Stimulated activated CD4-positive, alpha-beta T cell treated with anti-CD3 and anti-CD28 coated beads, TNF-alpha, amount 100 ng/mL, for 48 hours (primary cell): ENCODE results near the gene BOLL.
"Not testable (repeated sequence)": the region's sequence is repeated elsewhere in the genome, so short reads cannot be mapped to it uniquely, and the experiment has no call there.

ENCODE experiments used
- DNase-seq, 3 donors: peaks; one replicate each; pipeline ENCODE4 v3.0.0-alpha.2; 2020; ENCODE audit warnings: low read depth in 3 of 3

Gene BOLL

DNA sequence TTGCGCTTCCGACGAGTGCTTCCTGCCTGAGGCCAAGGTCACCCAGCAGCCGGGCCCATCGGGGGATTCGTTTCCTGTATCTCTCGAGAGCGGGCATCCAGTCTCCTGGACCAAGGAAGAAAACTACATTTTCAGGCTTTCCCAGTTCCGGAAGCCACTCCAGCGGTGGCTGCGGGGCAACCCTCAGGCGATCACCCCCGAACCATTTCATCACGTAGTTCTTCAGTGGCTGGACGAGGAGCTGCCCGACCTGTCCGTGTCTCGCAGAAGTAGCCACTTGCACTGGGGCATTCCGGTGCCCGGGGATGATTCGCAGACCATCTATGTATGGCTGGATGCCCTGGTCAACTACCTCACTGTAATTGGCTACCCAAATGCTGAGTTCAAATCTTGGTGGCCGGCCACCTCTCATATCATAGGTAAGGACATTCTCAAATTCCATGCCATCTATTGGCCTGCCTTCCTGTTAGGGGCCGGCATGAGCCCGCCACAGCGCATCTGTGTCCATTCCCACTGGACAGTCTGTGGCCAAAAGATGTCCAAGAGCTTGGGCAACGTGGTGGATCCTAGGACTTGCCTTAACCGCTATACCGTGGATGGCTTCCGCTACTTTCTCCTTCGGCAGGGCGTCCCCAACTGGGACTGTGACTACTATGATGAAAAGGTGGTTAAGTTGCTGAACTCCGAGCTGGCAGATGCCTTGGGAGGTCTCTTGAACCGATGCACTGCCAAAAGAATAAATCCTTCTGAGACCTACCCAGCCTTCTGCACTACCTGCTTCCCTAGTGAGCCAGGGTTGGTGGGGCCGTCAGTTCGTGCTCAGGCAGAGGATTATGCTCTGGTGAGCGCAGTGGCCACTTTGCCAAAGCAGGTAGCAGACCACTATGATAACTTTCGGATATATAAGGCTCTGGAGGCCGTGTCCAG is 78.9 kb downstream of the BOLL start:
- no peak for DNase-seq

DNA sequence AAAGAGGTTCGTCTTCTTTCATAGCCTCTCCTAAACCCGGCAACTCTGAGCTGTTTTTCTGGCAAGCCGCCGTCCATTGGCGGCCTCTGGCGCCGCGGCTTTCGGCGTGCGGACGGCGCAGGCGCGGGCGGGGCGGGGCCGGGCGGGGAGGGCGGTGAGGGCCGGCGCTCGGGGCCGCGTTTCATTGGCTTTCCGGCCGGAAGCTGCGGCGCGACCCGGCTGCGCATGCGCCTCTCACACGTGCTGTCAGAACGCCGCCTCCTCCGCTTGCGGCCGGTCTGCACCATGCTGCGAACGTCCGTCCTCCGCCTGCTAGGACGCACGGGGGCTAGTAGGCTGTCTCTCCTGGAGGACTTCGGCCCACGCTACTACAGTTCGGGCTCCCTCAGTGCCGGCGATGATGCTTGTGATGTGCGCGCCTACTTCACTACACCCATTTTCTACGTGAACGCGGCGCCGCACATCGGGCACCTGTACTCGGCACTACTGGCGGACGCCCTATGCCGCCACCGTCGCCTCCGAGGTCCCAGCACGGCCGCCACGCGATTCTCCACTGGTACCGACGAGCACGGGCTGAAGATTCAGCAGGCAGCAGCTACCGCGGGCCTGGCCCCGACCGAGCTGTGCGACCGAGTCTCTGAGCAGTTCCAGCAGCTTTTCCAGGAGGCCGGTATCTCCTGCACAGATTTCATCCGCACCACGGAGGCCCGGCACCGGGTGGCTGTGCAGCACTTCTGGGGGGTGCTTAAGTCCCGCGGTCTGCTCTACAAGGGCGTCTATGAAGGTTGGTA is 79.8 kb downstream of the BOLL start, which contains the start of gene MARS2:
TSS of gene MARS2 (plus strand) at position 249 of the 791 bp plus-strand sequence. CDS start at position 286, 37 bp downstream.
- peak; percentile 86 to 89 (median 88) for DNase-seq

DNA sequence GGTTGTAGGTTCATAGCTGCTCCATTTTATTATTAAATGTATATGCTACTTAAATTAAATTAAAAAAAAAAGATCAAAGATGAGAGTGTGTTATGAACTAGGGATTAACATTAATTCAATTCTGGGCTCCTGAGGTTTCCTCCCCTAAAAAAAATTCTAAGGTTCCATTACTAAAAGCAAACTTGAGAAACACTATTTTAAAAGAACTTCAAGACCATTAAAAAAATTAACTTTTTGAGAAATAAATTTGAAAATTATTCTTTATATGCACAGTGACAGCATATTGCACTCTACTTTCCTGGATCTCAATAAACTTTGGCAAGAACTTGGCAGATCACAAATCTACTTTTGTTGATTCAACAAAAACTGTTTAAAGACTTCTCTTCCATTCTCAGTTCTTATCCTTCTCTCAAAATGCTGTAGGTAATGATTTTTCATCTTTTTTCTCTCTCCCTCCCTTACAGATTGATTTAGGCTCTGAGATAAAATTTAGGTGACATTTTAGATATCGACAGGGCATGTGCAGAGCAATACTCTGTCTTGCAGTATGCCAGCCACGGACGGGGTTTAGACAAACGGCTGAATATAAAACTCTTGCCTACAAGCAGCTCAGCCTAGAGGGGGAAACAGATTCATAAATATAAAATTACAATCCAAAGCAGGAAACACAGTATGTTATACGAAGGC is 80.5 kb downstream of the BOLL start:
- DNase-seq, result no peak

DNA sequence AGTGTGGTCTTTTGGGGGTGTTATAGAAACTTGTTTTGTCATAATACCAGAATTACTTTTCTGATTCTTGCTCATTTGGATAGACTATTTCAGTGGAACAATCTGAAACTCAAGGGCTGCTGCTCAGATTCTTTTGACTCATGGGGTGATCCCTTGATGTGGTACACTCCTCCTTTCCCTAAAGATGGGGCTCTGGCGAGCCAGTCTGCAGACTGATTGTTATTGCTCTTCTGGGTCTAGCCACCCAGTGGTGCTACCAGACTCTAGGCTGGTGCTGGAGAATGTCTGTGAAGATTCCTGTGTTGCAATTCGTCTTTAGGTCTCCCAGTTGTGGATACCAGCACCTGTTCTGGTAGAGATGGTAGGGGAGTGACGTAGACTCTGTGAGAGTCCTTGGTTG is 84.2 kb downstream of the BOLL start:
- DNase-seq, result no peak

DNA sequence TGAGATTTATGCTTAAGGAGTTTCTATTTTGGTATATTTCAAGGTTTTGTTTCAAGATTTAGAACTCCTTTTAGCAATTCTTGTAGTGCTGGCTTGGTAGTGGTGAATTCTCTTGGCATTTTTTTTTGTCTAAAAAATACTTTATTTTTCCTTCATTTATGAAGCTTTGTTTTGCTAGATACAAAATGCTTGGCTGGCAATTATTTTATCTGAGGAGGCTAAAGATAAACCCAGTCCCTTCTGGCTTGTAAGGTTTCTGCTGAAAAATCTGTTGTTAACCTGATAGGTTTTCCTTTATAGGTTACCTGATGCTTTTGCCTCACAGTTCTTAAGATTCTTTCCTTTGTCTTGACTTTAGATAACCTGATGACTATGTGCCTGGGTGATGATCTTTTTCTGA is 85.4 kb downstream of the BOLL start:
- not testable (repeated sequence) for DNase-seq

DNA sequence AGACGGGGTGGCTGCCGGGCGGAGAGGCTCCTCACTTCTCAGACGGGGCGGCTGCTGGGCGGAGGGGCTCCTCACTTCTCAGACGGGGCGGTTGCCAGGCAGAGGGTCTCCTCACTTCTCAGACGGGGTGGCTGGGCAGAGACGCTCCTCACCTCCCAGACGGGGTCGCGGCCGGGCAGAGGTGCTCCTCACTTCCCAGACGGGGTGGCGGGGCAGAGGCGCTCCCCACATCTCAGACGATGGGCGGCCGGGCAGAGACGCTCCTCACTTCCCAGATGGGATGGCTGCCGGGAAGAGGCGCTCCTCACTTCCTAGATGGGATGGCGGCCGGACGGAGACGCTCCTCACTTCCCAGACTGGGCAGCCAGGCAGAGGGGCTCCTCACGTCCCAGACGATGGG is 88.5 kb downstream of the BOLL start:
- DNase-seq, result not testable (repeated sequence)

DNA sequence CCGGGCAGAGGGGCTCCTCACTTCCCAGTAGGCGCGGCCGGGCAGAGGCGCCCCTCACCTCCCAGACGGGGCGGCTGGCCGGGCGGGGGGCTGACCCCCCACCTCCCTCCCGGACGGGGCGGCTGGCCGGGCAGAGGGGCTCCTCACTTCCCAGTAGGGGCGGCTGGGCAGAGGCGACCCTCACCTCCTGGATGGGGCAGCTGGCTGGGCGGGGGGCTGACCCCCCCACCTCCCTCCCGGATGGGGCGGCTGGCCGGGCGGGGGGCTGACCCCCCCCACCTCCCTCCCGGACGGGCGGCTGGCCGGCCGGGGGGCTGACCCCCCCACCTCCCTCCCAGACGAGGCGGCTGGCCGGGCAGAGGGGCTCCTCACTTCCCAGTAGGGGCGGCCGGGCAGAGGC is 89.1 kb downstream of the BOLL start:
- DNase-seq, result not testable (repeated sequence)

DNA sequence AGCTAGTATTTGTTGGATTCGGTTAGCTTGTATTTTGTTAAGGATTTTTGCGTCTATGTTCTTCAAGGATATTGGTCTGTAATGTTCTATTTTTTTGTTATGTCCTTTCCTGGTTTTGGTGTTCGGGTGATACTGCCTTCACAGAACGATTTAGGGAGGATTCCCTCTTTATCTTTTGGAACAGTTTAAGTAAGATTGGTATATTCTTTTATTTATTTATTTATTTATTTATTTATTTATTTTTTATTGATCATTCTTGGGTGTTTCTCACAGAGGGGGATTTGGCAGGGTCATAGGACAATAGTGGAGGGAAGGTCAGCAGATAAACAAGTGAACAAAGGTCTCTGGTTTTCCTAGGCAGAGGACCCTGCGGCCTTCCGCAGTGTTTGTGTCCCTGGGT is 89.9 kb downstream of the BOLL start:
- DNase-seq, result not testable (repeated sequence)

DNA sequence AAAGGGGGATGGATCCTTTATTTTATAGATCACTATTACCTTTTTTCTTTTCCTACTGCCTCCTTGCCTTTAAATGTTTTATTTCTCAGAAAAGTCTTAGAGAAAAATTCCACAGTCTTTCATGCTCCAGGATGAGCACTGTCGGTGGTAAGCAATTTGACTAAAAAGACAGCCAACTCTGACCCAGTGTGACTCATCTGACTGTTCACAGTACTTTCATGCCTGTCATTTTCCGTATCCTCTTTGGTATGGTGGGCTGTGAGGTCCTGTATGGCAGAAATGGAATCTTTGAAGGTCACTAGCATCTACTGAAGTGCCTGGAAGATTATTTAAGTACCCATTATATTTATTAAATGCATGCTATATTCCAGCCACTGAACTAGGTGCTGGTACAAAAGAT is 107.6 kb downstream of the BOLL start:
- DNase-seq, result no peak

DNA sequence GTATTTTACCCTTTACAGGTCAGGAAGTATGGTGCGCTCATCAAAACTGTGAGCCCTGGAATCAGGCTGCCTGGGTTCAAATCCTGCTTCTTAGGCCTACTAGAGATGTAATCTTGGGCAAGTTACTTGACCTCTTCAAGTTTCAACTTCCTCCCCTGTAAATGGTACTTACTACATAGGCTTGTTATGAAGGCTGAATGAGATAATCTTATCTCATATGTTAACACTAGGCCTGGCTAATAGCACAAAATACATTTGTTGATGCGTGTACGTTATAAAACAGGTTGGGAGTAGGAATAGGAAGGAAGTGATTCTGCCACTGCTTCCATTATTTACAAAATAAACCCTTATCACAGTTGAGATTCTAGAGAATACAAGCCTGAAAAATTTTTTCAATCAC is 108.1 kb downstream of the BOLL start:
- DNase-seq, result no peak
